GM12878 (cell line): ENCODE data around the gene METTL21C. TPM values are rescaled to one million over a fixed set of nuclear protein-coding genes. Genes with fewer than 3 reads are reported as not detected.

Experiments
- ATAC-seq: fragments of 200-7000 bp; cut with Tn5 transposase; 3 replicates; pipeline ENCODE4 v1.9.1; 2020; ENCODE audit warnings: mild to moderate bottlenecking, moderate library complexity
- BruUV-seq: library from RNA; stranded (reverse); fragments of 400-500 nt; replicated peaks from 2 replicates; lab custom pipeline; 2021; lab: Mats Ljungman, UMichigan
- CTCF ChIA-PET: fragments of 300-600 bp; sonication (Branson Sonifier 250); formaldehyde crosslinking; extraction: SDS; loops from one replicate; lab custom pipeline; 2021; ENCODE audit warnings: inconsistent platforms; lab: Yijun Ruan, JAX
- POLR2A ChIA-PET: fragments of 350-600 bp; formaldehyde crosslinking; extraction: SDS; loops from one replicate; lab custom pipeline; 2021; ENCODE audit warnings: inconsistent platforms; lab: Charles Lee
- RAD21 ChIA-PET: fragments of 300-600 bp; sonication (Branson Sonifier 250); formaldehyde crosslinking; loops from one replicate; lab custom pipeline; 2023; ENCODE audit warnings: antibody characterized with exemption; ENCODE audit not compliant: unreplicated experiment; lab: Charles Lee
- SMC1A ChIA-PET: fragments of 300-600 bp; sonication (Branson Sonifier 250); formaldehyde crosslinking; loops from one replicate; lab custom pipeline; 2023; ENCODE audit not compliant: unreplicated experiment, uncharacterized antibody; lab: Charles Lee
- DNase-seq: peaks from one replicate; pipeline ENCODE4 v3.0.0-alpha.2; 2011; ENCODE audit warnings: low read depth, low spot score
- FAIRE-seq: peaks from 3 replicates; lab custom pipeline; 2011; peaks lifted over from hg19 to GRCh38; lab: Jason Lieb, UNC
- H2AFZ ChIP-seq: 2 replicates; pipeline ENCODE4 v1.6.0; 2011; ENCODE audit warnings: low read depth, low read length, control low read depth; ENCODE audit not compliant: control insufficient read depth
- H3K27ac ChIP-seq: 2 replicates; pipeline ENCODE4 v1.5.1; 2011; ENCODE audit warnings: control low read depth; ENCODE audit not compliant: control insufficient read depth, insufficient read depth
- H3K27me3 ChIP-seq, 2 experiments: replicated peaks in 1 of 2; 2 replicates each; pipeline versions ENCODE4 v1.6.0 to v1.6.1; 2011; ENCODE audit warnings: low read length in 1 of 2; ENCODE audit not compliant: control insufficient read depth in 2 of 2, insufficient read depth in 2 of 2
- H3K36me3 ChIP-seq, 2 experiments: 2 replicates each; pipeline ENCODE4 v1.5.1; 2011; ENCODE audit warnings: low read length in 1 of 2; ENCODE audit not compliant: control insufficient read depth in 2 of 2, insufficient read depth in 2 of 2
- H3K4me1 ChIP-seq: 2 replicates; pipeline ENCODE4 v1.6.1; 2011; ENCODE audit warnings: mild to moderate bottlenecking, low read length, moderate library complexity, mixed read lengths; ENCODE audit not compliant: control insufficient read depth, insufficient read depth
- H3K4me2 ChIP-seq: 2 replicates; pipeline ENCODE4 v1.6.0; 2011; ENCODE audit warnings: control low read depth; ENCODE audit not compliant: control insufficient read depth, insufficient read depth
- H3K4me3 ChIP-seq: fragments of 200-600 bp; sonication (generic); 2 replicates; pipeline ENCODE4 v1.5.1; 2016
- H3K79me2 ChIP-seq: 2 replicates; pipeline ENCODE4 v1.6.0; 2011; ENCODE audit warnings: low read length; ENCODE audit not compliant: control insufficient read depth, insufficient read depth
- H3K9ac ChIP-seq: 2 replicates; pipeline ENCODE4 v1.8.0; 2011; ENCODE audit warnings: low read length, control low read depth, mixed read lengths; ENCODE audit not compliant: control insufficient read depth, insufficient read depth
- H3K9me3 ChIP-seq: replicated peaks from 3 replicates; pipeline ENCODE4 v1.5.1; 2011; ENCODE audit warnings: mild to moderate bottlenecking, low read length; ENCODE audit not compliant: control insufficient read depth, insufficient read depth
- H4K20me1 ChIP-seq: 2 replicates; pipeline ENCODE4 v1.6.0; 2011; ENCODE audit not compliant: control insufficient read depth, insufficient read depth
- CBX5 ChIP-seq: sonication (generic); IDR thresholded peaks from 2 replicates; pipeline ENCODE4 v1.6.1; 2016; ENCODE audit warnings: low read depth, moderate library complexity, mild to moderate bottlenecking, inconsistent platforms
- EED ChIP-seq: sonication (generic); IDR thresholded peaks from 2 replicates; pipeline ENCODE4 v1.6.1; 2016; ENCODE audit warnings: antibody characterized with exemption, low read depth
- HSF1 ChIP-seq: fragments of 150-350 bp; IDR thresholded peaks from 2 replicates; pipeline ENCODE4 v1.6.1; 2014; ENCODE audit warnings: mild to moderate bottlenecking, low read depth, low read length
- KAT2A ChIP-seq: conservative IDR thresholded peaks from 2 replicates; pipeline ENCODE4 v1.6.1; 2011; ENCODE audit warnings: low read depth, low read length; ENCODE audit not compliant: control insufficient read depth
- MLLT1 ChIP-seq: fragments of 450-650 bp; IDR thresholded peaks from 2 replicates; pipeline ENCODE4 v1.6.1; 2016; ENCODE audit warnings: mild to moderate bottlenecking
- MYB ChIP-seq: fragments of 150-350 bp; IDR thresholded peaks from 2 replicates; pipeline ENCODE4 v1.6.1; 2014; ENCODE audit warnings: mild to moderate bottlenecking, low read depth, low read length, borderline replicate concordance
- SKIL ChIP-seq: fragments of 450-650 bp; IDR thresholded peaks from 2 replicates; pipeline ENCODE4 v1.6.1; 2017; ENCODE audit warnings: mild to moderate bottlenecking, low read depth, inconsistent platforms; ENCODE audit not compliant: poor library complexity, severe bottlenecking
- SP1 ChIP-seq: IDR thresholded peaks from one replicate; pipeline ENCODE4 v1.6.1; 2011; ENCODE audit warnings: low read depth, low read length
- WGBS: methylation state at CpG from one replicate; pipeline ENCODE4 v1.1.6; 2016; ENCODE audit warnings: low lambda C conversion rate; ENCODE audit not compliant: insufficient replicate concordance, insufficient coverage; ENCODE audit errors: missing lambda C conversion rate; 5-methylcytosine and 5-hydroxymethylcytosine counted together
- in situ Hi-C: fragments of 300-500 bp; cut with MboI; formaldehyde crosslinking; loops from 9 replicates; pipeline ENCODE4 v1.14.3; 2018; ENCODE audit warnings: mixed read lengths
- intact Hi-C: fragments of 100-400 bp; cut with micrococcal nuclease; formaldehyde crosslinking; loops from one replicate; pipeline ENCODE4 v1.14.2; 2022; ENCODE audit not compliant: unreplicated experiment
- polyA plus RNA-seq, 11 experiments: library from polyadenylated mRNA; depleted of rRNA in 4 of 11; unstranded in 6 of 11; stranded (reverse) in 5 of 11; fragments of >200 nt; fragmentation: Nextera tagmentation in 4 of 11; fragmentation: Illumina TruSeq in 1 of 11; extraction: Ambion mirVana in 4 of 11; extraction: Trizol in 1 of 11; gene quantifications; 1 replicate in 1 of 11; 2 replicates in 10 of 11; pipeline versions ENCODE4 v1.2.1 to v1.2.3, GENCODE V29; 2011 to 2016; ENCODE audit warnings: inconsistent platforms in 2 of 11, missing spikeins in 2 of 11, low read depth in 1 of 11
- total RNA-seq, 4 experiments: library from RNA; depleted of rRNA in 3 of 4; stranded (reverse); fragments of >200 nt in 3 of 4; fragmentation: Illumina TruSeq in 1 of 4; extraction: Trizol in 1 of 4; gene quantifications; 2 replicates each; pipeline versions ENCODE4 v1.2.1 to v1.2.3, GENCODE V29; 2013 to 2021

Gene METTL21C
- total and polyA plus RNA-seq, 10 of the 15 experiments (the other 5 are each of a cell fraction or from before 2014, with no cell fraction given), result 0.13 TPM; not detected in 9

GRCh38 chr13:102667911-102668310 is 26.9 kb downstream of the METTL21C start:
- CTCF ChIA-PET, result interaction anchor here (0.7 kb wide), 1 partner anchor 81 kb away, joined by 3 read pairs; no protein-coding TSS in a partner anchor
- Histone ChIP-seq H3K27me3 (no peaks in the 10 kb centered on the region), H3K4me3 (no peak overlapping the region), H4K20me1 (no peaks in the 10 kb centered on the region), H3K36me3 (peaks cover 2 to 26% of the 10 kb centered on the region in 2 experiments), H3K79me2 (no peaks in the 10 kb centered on the region), H3K9me3 (no peaks in the 10 kb centered on the region; the same call in 1 of the 3 replicates), H3K9ac (no peak overlapping the region), H3K4me2 (no peak overlapping the region), H3K4me1 (no peaks in the 10 kb centered on the region), H3K27ac (no peak overlapping the region), H2AFZ (no peak overlapping the region)
- no peak for TF ChIP-seq SKIL
- no peak for TF ChIP-seq CBX5
- TF ChIP-seq EED, result no peak
- no peak for TF ChIP-seq KAT2A
- TF ChIP-seq MYB, result no peak
- no peak for TF ChIP-seq HSF1
- TF ChIP-seq SP1, result no peak
- no peak for TF ChIP-seq MLLT1
- BruUV-seq, result no TSS peak
- in situ Hi-C loops, result no loop called here
- no peak for ATAC-seq
- FAIRE-seq, result no peak
- RAD21 ChIA-PET, result no interaction called here
- DNase-seq, result no peak
- intact Hi-C loops, result no loop called here
- WGBS, result 99% methylated on average over 4 of the region's 4 CpGs
- POLR2A ChIA-PET, result no interaction called here
- SMC1A ChIA-PET, result no interaction called here
